GM19025 (cell line): ENCODE measurements around the gene CYFIP1.

Source experiments
- ATAC-seq: cut with Tn5 transposase; IDR thresholded peaks from one replicate; pipeline ENCODE4 v1.9.1; 2021; ENCODE audit warnings: mild to moderate bottlenecking, low read depth, moderate library complexity; ENCODE audit not compliant: unreplicated experiment

Gene CYFIP1

DNA sequence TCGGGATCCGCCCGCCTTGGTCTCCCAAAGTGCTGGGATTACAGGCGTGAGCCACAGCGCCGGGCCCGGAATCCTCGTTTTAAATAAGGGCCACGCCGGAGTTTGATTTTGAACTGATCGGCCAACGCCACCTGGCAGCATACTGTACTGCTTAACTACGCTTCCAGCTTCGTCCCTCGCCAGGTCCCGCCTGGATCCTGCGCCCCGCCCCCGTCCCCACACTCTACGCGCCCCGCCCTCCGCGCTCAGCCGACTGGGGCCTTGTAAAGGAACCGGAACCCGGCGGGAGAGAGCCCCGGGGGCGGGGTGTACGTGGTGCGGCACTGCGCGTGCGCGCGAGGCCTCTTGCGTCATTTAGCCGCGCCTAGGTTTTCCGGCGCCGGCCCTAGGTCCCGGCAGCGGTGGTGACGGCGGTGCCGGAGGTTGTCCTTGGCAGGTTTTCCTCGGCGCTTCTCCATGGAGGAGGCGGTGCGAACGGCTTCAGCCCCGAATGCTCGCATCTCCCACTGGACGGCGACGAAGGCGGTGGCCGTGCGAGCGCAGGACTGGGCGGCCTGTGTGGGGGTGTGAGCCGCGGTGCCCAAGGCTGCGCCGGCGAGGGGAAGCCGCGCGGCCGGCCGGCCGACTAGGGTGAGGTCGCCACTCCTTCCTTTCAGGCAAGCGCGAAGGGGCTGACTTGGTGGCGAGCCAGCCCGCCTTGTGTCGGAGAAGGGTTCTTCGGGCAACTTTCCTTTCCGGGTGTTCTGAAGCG, 141.7 kb downstream of the CYFIP1 start, which contains the start of gene NIPA2:
Gene NIPA2, plus strand, starts transcription at position 375 of the 751 bp plus-strand sequence. CDS start 13,066 bp downstream, outside the sequence.
- ATAC-seq = peak; percentile 78

DNA sequence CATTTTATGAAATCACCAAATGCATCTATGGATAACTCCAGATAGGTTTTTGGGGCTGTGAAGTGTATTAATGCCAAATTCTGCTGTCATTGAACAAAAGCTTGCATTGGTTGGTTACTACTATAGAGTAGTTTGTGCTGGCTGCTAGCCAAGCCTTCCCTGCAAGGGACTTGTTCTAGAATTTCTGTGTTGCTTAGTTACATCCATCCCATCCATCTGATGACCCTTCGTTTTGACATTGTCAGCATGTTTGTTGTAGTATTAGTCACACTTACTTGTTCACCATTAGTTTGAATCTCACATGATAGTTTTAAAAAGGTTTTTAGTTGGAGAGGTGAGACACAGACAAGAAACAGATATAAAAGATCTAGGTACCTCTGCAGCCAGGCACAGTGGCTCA, 148.7 kb downstream of the CYFIP1 start:
- ATAC-seq = no peak

DNA sequence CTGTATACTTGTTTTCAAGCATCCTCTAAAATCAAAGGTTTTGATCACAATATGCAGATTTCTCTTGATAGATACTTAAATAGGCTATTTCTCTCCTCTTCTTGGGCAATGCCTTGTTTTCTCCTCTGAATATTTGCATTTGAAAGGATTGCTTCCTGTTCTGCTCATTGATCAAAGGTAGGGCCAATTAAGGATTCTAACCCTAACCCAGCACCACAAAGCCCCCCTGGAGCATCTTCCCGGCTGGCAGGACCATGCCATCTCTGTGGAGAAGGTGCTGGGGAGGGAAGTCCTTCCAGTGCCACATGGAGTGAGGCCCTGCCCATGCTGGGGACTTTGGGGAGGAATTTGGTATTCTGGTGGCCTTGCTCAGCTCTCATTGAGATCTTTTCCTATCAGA, 153.0 kb downstream of the CYFIP1 start:
- ATAC-seq = no peak

DNA sequence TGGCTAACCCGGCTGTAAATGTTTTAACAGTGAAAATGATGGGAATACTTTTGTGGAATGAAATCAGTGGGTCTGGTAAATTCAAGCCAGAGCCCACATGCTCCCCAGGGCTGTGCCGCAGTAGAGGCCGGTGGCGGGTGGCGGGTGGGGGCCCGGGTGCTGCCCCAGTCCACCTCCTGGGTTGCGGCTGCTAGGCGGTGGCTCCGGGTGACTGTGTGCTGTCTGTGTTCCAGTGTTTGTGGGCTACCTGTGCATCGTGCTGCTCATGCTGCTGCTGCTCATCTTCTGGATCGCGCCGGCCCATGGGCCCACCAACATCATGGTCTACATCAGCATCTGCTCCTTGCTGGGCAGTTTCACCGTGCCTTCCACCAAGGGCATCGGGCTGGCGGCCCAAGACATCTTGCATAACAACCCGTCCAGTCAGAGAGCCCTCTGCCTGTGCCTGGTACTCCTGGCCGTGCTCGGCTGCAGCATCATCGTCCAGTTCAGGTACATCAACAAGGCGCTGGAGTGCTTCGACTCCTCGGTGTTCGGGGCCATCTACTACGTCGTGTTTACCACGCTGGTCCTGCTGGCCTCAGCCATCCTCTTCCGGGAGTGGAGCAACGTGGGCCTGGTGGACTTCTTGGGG, 156.6 kb downstream of the CYFIP1 start:
- ATAC-seq = no peak

DNA sequence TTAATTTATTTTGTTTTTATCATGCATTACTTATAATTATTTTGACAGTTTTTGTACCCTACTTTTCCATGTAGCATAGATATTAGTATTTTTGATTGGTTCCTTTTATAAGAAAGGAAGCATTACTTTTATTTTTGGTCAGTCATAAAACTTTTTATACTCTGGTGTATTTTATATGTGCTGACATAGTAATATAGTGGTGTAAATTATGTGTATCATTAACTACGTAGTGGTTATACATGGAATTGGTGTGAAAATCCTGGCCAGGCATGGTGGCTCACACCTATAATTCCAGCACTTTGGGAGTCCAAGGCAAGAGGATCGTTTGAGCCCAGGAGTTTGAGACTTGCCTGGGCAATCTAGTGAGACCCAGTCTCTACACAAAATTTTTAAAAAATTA, 160.5 kb downstream of the CYFIP1 start:
- ATAC-seq = no peak
